Neural cell (in vitro differentiated cells): ENCODE results near the gene DPM3. TPM values are rescaled to one million over a fixed set of nuclear protein-coding genes. Genes with fewer than 3 reads are reported as not detected.

Source experiments
- H2AFZ ChIP-seq: fragments of 200-600, 300-800 bp; sonication (generic), shearing (Covaris generic); 2 replicates; pipeline ENCODE4 v1.6.0; 2014; ENCODE audit warnings: low read depth, mild to moderate bottlenecking, antibody characterized with exemption, low read length, moderate library complexity
- H3F3A ChIP-seq: fragments of 200-600 bp; shearing (Covaris generic); 2 replicates; pipeline ENCODE4 v1.6.1; 2016; ENCODE audit warnings: mild to moderate bottlenecking, moderate library complexity, mixed read lengths, antibody characterized with exemption, low read length; ENCODE audit not compliant: insufficient read depth, poor library complexity, severe bottlenecking
- H3K27ac ChIP-seq: fragments of 200-600, 300-800 bp; sonication (generic), shearing (Covaris generic); 2 replicates; pipeline ENCODE4 v1.5.1; 2014; ENCODE audit warnings: mild to moderate bottlenecking, low read length, moderate library complexity
- H3K27me3 ChIP-seq: fragments of 300-800, 200-600 bp; sonication (generic), shearing (Covaris generic); 2 replicates; pipeline ENCODE4 v1.6.0; 2014; ENCODE audit warnings: mild to moderate bottlenecking, low read depth, low read length, moderate library complexity; ENCODE audit not compliant: insufficient read depth
- H3K36me3 ChIP-seq: fragments of 300-800, 200-600 bp; sonication (generic), shearing (Covaris generic); 2 replicates; pipeline ENCODE4 v1.5.1; 2014; ENCODE audit warnings: mild to moderate bottlenecking, antibody characterized with exemption, low read length, moderate library complexity; ENCODE audit not compliant: insufficient read depth
- H3K4me2 ChIP-seq: fragments of 300-800, 200-600 bp; sonication (generic), shearing (Covaris generic); 2 replicates; pipeline ENCODE4 v1.6.0; 2014; ENCODE audit warnings: mild to moderate bottlenecking, low read length
- H3K4me3 ChIP-seq: fragments of 300-800, 200-600 bp; sonication (generic), shearing (Covaris generic); 2 replicates; pipeline ENCODE4 v1.5.1; 2014; ENCODE audit warnings: mild to moderate bottlenecking, low read length, moderate library complexity
- H3K79me2 ChIP-seq: fragments of 200-600 bp; shearing (Covaris generic); replicated peaks from 2 replicates; pipeline ENCODE4 v1.6.0; 2014; ENCODE audit warnings: mild to moderate bottlenecking, low read length, moderate library complexity; ENCODE audit not compliant: insufficient read depth
- H3K9ac ChIP-seq: fragments of 300-800, 200-600 bp; sonication (generic), shearing (Covaris generic); 2 replicates; pipeline ENCODE4 v1.6.1; 2016; ENCODE audit warnings: mild to moderate bottlenecking, low read length, mixed read lengths
- H3K9me2 ChIP-seq: fragments of 200-600 bp; shearing (Covaris generic); 2 replicates; pipeline ENCODE4 v1.6.1; 2016; ENCODE audit warnings: mild to moderate bottlenecking, low read length, mixed read lengths; ENCODE audit not compliant: insufficient read depth
- H3K9me3 ChIP-seq: fragments of 200-600, 300-800 bp; sonication (generic), shearing (Covaris generic); 2 replicates; pipeline ENCODE4 v1.6.1; 2016; ENCODE audit warnings: mild to moderate bottlenecking, mixed run types, low read length, moderate library complexity, mixed read lengths
- H4K20me1 ChIP-seq: fragments of 200-600 bp; shearing (Covaris generic); 2 replicates; pipeline ENCODE4 v1.6.1; 2016; ENCODE audit warnings: mild to moderate bottlenecking, mixed run types; ENCODE audit not compliant: insufficient read depth
- CTCF ChIP-seq: fragments of 450-650 bp; IDR thresholded peaks from 2 replicates; pipeline ENCODE4 v1.5.1; 2014; ENCODE audit warnings: antibody characterized with exemption, mild to moderate bottlenecking, moderate library complexity; ENCODE audit not compliant: poor library complexity, severe bottlenecking
- EP300 ChIP-seq: fragments of 450-650 bp; conservative IDR thresholded peaks from 2 replicates; pipeline ENCODE4 v1.6.1; 2014; ENCODE audit warnings: antibody characterized with exemption, mild to moderate bottlenecking, moderate library complexity; ENCODE audit not compliant: poor library complexity, severe bottlenecking
- EZH2 ChIP-seq: fragments of 200-600, 300-800 bp; shearing (Covaris generic), sonication (generic); IDR thresholded peaks from 2 replicates; pipeline ENCODE4 v1.6.1; 2014; ENCODE audit warnings: antibody characterized with exemption, low read length, borderline replicate concordance, mild to moderate bottlenecking; ENCODE audit not compliant: insufficient read depth, poor library complexity, severe bottlenecking
- MXI1 ChIP-seq: fragments of 450-650 bp; conservative IDR thresholded peaks from 2 replicates; pipeline ENCODE4 v1.6.1; 2014; ENCODE audit warnings: antibody characterized with exemption, mild to moderate bottlenecking; ENCODE audit not compliant: poor library complexity, severe bottlenecking
- POLR2AphosphoS5 ChIP-seq: IDR thresholded peaks from 2 replicates; pipeline ENCODE4 v1.6.1; 2012
- RAD21 ChIP-seq: fragments of 450-650 bp; conservative IDR thresholded peaks from 2 replicates; pipeline ENCODE4 v1.6.1; 2014; ENCODE audit warnings: antibody characterized with exemption, mild to moderate bottlenecking, moderate library complexity
- REST ChIP-seq: IDR thresholded peaks from 2 replicates; pipeline ENCODE4 v1.6.1; 2012; ENCODE audit warnings: borderline replicate concordance
- SMC3 ChIP-seq: fragments of 450-650 bp; conservative IDR thresholded peaks from 2 replicates; pipeline ENCODE4 v1.6.1; 2014; ENCODE audit warnings: antibody characterized with exemption, mild to moderate bottlenecking, moderate library complexity; ENCODE audit not compliant: poor library complexity
- TAF1 ChIP-seq: IDR thresholded peaks from 2 replicates; pipeline ENCODE4 v1.6.1; 2012; ENCODE audit warnings: low read depth
- polyA plus RNA-seq: library from polyadenylated mRNA; depleted of rRNA; stranded (reverse); fragments of >200 nt; gene quantifications from 2 replicates; pipeline ENCODE4 v1.2.3, GENCODE V29; 2014

DPM3 gene
- polyA plus RNA-seq, 1 donor from 2014 or later: 150 TPM

GRCh38 chr1:155177918-155178281 lies 37.6 kb upstream of the DPM3 start:
- H3K4me3 ChIP-seq: no peak overlapping the region
- H3F3A ChIP-seq: peaks cover under 1% of the 10 kb centered on the region
- no peak overlapping the region for H3K9ac ChIP-seq
- H3K79me2 ChIP-seq: peaks cover 27% of the 10 kb centered on the region
- H3K9me3 ChIP-seq: no peaks in the 10 kb centered on the region
- TF ChIP-seq RAD21: no peak
- H3K4me2 ChIP-seq: no peak overlapping the region
- no peaks in the 10 kb centered on the region for H3K9me2 ChIP-seq
- H2AFZ ChIP-seq: no peak overlapping the region
- no peaks in the 10 kb centered on the region for H4K20me1 ChIP-seq
- H3K27ac ChIP-seq: no peak overlapping the region
- no peaks in the 10 kb centered on the region for H3K27me3 ChIP-seq
- H3K36me3 ChIP-seq: peaks cover 13% of the 10 kb centered on the region

DNA sequence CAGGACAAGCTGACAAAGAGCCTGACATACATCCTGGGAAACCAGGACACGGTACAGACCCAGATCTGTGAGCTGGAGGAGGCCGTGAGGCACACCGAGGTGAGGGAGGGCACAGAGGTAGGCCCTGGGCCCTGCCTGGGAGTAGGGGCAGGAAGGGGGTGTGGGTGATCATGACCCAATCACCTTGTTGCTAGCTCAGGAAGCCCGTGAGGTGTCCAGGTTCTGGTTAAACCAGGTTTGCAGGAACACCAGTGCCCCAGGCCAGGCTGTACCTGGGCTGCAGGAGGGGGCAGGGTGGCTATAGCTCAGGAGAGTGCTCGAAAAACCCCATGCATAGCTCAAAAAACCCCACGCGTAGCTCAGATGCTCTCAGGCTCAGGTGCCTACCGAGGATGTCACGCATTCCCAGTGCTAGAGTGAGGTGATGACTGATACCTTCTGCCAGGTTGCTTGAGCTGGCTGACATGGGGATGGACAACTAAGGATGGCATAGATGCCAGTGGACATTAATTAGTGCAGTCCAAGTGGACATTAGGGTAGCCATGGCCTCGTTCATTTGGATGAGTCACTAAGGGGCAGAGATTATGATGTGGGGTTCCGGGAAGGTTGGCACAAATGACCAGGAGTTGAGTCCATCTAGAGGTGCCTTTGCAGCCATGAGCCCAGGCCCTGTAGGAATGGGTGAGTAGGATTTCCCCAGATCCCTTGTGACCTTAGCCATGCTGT lies 37.0 kb upstream of the DPM3 start:
- no peaks in the 10 kb centered on the region for H3K9me2 ChIP-seq
- peak overlapping the region; percentile 93 for H3K4me3 ChIP-seq
- no peak overlapping the region for H3K4me2 ChIP-seq
- H3K9ac ChIP-seq: no peak overlapping the region
- H3K27me3 ChIP-seq: no peaks in the 10 kb centered on the region
- H3K36me3 ChIP-seq: peaks cover 13% of the 10 kb centered on the region
- H3K9me3 ChIP-seq: no peaks in the 10 kb centered on the region
- no peak overlapping the region for H2AFZ ChIP-seq
- no peaks in the 10 kb centered on the region for H4K20me1 ChIP-seq
- H3K79me2 ChIP-seq: peaks cover 30% of the 10 kb centered on the region
- no peak overlapping the region for H3K27ac ChIP-seq
- peaks cover 5% of the 10 kb centered on the region for H3F3A ChIP-seq
- no peak for TF ChIP-seq TAF1
- no peak for TF ChIP-seq CTCF
- TF ChIP-seq MXI1: no peak
- TF ChIP-seq REST: no peak
- no peak for TF ChIP-seq POLR2AphosphoS5
- TF ChIP-seq RAD21: no peak
- TF ChIP-seq SMC3: no peak
- no peak for TF ChIP-seq EZH2
- no peak for TF ChIP-seq EP300
